HepG2 (cell line): Measurements from ENCODE around the gene THOP1. TPM values are rescaled to one million over a fixed set of nuclear protein-coding genes. Genes with fewer than 3 reads are reported as not detected.

Source experiments
- ASH2L ChIP-seq: fragments of 300-600, 200-600 bp; sonication (generic); IDR thresholded peaks from 2 replicates; pipeline ENCODE4 v1.7.0; 2017; ENCODE audit warnings: low read depth, mild to moderate bottlenecking, moderate library complexity, mixed read lengths, low read length; ENCODE audit not compliant: insufficient read length
- ETV6 ChIP-seq: sonication (generic); formaldehyde crosslinking; conservative IDR thresholded peaks from 2 replicates; pipeline ENCODE4 v1.4.0; 2020; ENCODE audit warnings: missing genetic modification reagents
- GMEB1 ChIP-seq: sonication (generic); formaldehyde crosslinking; IDR thresholded peaks from 2 replicates; pipeline ENCODE4 v1.5.1; 2020; ENCODE audit warnings: missing genetic modification reagents, mild to moderate bottlenecking, borderline replicate concordance
- HOXA3 ChIP-seq: sonication (generic); formaldehyde crosslinking; IDR thresholded peaks from 2 replicates; pipeline ENCODE4 v1.5.0; 2020; ENCODE audit warnings: missing genetic modification reagents
- HOXA7 ChIP-seq: sonication (generic); formaldehyde crosslinking; IDR thresholded peaks from 2 replicates; pipeline ENCODE4 v1.8.1; 2022; ENCODE audit warnings: mild to moderate bottlenecking, missing genetic modification reagents, moderate library complexity
- LRRFIP1 ChIP-seq: sonication (generic); formaldehyde crosslinking; conservative IDR thresholded peaks from 2 replicates; pipeline ENCODE4 v1.4.0; 2020; ENCODE audit warnings: missing genetic modification reagents
- MBNL3 ChIP-seq: fragments of 250-450 bp; sonication (Bioruptor Pico); conservative IDR thresholded peaks from 2 replicates; pipeline ENCODE4 v1.8.0; 2022; ENCODE audit warnings: mild to moderate bottlenecking, inconsistent platforms
- NFATC3 ChIP-seq: sonication (generic); formaldehyde crosslinking; IDR thresholded peaks from 2 replicates; pipeline ENCODE4 v1.5.1; 2020; ENCODE audit warnings: mild to moderate bottlenecking, missing genetic modification reagents
- NFRKB ChIP-seq: fragments of 450-650 bp; IDR thresholded peaks from 2 replicates; pipeline ENCODE4 v1.6.1; 2017
- RFX5 ChIP-seq: IDR thresholded peaks from 2 replicates; pipeline ENCODE4 v1.6.1; 2011; ENCODE audit warnings: low read depth, low read length, improper control_type of control experiment
- SNAPC2 ChIP-seq: sonication (generic); formaldehyde crosslinking; IDR thresholded peaks from 2 replicates; pipeline ENCODE4 v1.8.1; 2022; ENCODE audit warnings: mild to moderate bottlenecking, missing genetic modification reagents
- ZBTB44 ChIP-seq: sonication (generic); formaldehyde crosslinking; IDR thresholded peaks from 2 replicates; pipeline ENCODE4 v1.4.0; 2020; ENCODE audit warnings: missing genetic modification reagents
- ZBTB7B ChIP-seq: sonication (generic); formaldehyde crosslinking; IDR thresholded peaks from 2 replicates; pipeline ENCODE4 v1.4.0; 2020; ENCODE audit warnings: missing genetic modification reagents
- ZNF367 ChIP-seq: sonication (generic); formaldehyde crosslinking; IDR thresholded peaks from 2 replicates; pipeline ENCODE4 v1.4.0; 2020; ENCODE audit warnings: missing genetic modification reagents, borderline replicate concordance
- ZNF530 ChIP-seq: sonication (generic); formaldehyde crosslinking; IDR thresholded peaks from 2 replicates; pipeline ENCODE4 v1.5.0; 2020; ENCODE audit warnings: low read depth, mild to moderate bottlenecking, missing genetic modification reagents
- ZNF597 ChIP-seq: sonication (generic); formaldehyde crosslinking; IDR thresholded peaks from 2 replicates; pipeline ENCODE4 v1.5.0; 2020; ENCODE audit warnings: missing genetic modification reagents
- ZNF775 ChIP-seq: sonication (generic); formaldehyde crosslinking; IDR thresholded peaks from 2 replicates; pipeline ENCODE4 v1.4.0; 2020; ENCODE audit warnings: missing genetic modification reagents, mild to moderate bottlenecking, moderate library complexity, borderline replicate concordance
- polyA plus RNA-seq, 8 experiments: library from polyadenylated mRNA; depleted of rRNA in 3 of 8; stranded (reverse) in 7 of 8; unstranded in 1 of 8; fragments of >200 nt; fragmentation: Illumina TruSeq in 4 of 8; extraction: Trizol in 4 of 8; gene quantifications; 2 replicates each; pipeline versions ENCODE4 v1.2.1 to v1.2.3, GENCODE V29; 2011 to 2016; ENCODE audit warnings: low read depth in 4 of 8, missing spikeins in 1 of 8, mixed read lengths in 1 of 8; ENCODE audit not compliant: insufficient read depth in 1 of 8
- total RNA-seq, 5 experiments: library from RNA; depleted of rRNA; stranded (reverse); fragments of >200 nt; fragmentation: Illumina TruSeq; extraction: Trizol; gene quantifications; 2 replicates each; pipeline ENCODE4 v1.2.3, GENCODE V29; 2016; ENCODE audit warnings: low read depth in 1 of 5

Gene THOP1
- total and polyA plus RNA-seq, 2 of the 13 experiments (the other 11 are each of a cell fraction or from before 2014, with no cell fraction given) = 74.4 to 116 TPM

GRCh38 chr19:2840794-2841791 lies 55.8 kb downstream of the THOP1 start, which contains the start of gene ZNF555 (continued):
- TF ChIP-seq ZNF367 (no peak), GMEB1 (CRISPR knock-in tag) (peak; percentile 94), MBNL3 (no peak), RFX5 (peak; percentile 12; the same call in 1 of the 2 replicates), NFATC3 (CRISPR knock-in tag) (no peak), SNAPC2 (CRISPR knock-in tag) (peak; percentile 75; the same call in 1 of the 2 replicates), ZNF597 (CRISPR knock-in tag) (no peak), ASH2L (no peak), HOXA3 (CRISPR knock-in tag) (peak; percentile 92), NFRKB (no peak), HOXA7 (CRISPR knock-in tag) (no peak), ZBTB7B (CRISPR knock-in tag) (peak; percentile 23; the same call in 1 of the 2 replicates), ZNF775 (CRISPR knock-in tag) (0 out of 2 replicates have a peak, but pooled peaks have one; percentile 55), ETV6 (CRISPR knock-in tag) (0 out of 2 replicates have a peak, but pooled peaks have one; percentile 58), ZNF530 (CRISPR knock-in tag) (no peak), LRRFIP1 (CRISPR knock-in tag) (no peak), ZBTB44 (CRISPR knock-in tag) (no peak)
